Measurements from ENCODE around the gene KDM5C. TPM values are rescaled to one million over a fixed set of nuclear protein-coding genes. Genes with fewer than 3 reads are reported as not detected.

KDM5C gene
- total and polyA plus RNA-seq, 2 donors (not counting 1 experiment from before 2014, with no cell fraction given) = 30.5 to 83.6 TPM

DNA sequence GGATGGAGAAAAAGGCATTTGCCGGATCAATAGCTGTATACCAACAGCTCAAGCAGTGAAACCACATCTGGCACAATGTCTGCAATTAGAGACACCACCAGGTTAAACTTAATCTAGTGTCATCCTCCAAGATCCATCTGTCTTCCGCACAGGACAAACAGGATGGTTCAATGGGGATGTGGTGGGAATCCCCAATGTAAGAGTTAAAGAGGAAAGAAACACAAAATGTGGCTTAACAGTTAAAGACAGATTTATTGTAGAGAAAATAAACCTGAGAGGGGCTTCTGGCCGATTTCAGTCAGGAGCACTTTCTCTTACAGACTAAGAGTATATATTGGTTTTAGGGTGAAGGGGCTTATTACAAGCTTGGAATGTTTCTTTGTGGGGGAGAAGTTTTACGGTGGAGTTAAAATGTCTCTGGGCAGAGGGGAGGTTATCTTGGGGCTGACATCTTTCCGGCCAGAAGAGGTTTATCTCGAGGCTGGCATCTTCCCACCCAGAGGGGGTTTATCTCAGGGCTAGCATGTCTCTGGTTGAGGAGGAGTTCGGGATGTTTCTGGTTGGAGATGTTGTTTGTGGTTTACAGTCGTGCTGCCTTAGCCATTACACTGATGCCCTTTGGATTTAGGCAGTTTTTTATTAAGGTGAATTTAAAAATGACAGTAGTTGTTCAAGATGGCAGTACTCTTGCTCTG, 69.3 kb downstream of the KDM5C start:
- DNase-seq (ENCODE audit: low read depth in 2 of 2) = no peak
- H3K9me3 ChIP-seq (ENCODE audit: control insufficient read depth, insufficient read depth, low read depth, low read length) = no peaks in the 10 kb centered on the region
- H3K4me1 ChIP-seq (ENCODE audit: control insufficient read depth, extremely low read depth, insufficient read depth, low read length) = no peaks in the 10 kb centered on the region
- H3K27ac ChIP-seq (ENCODE audit: insufficient read depth, low read length) = no peak overlapping the region
- no peak overlapping the region for H3K4me2 ChIP-seq (ENCODE audit: extremely low read depth, insufficient read depth, low read length)
- H2AFZ ChIP-seq (ENCODE audit: low read length) = no peak overlapping the region
- H3K4me3 ChIP-seq (replicated peaks in 1 of 4; ENCODE audit: control extremely low read depth in 1 of 4, insufficient read depth in 1 of 4, low read depth in 3 of 4, low read length in 4 of 4) = no peak overlapping the region
- no peaks in the 10 kb centered on the region for H3K27me3 ChIP-seq (ENCODE audit: control insufficient read depth, insufficient read depth, low read length)
- no peaks in the 10 kb centered on the region for H3K79me2 ChIP-seq (ENCODE audit: control insufficient read depth, insufficient read depth, low read length)
- H3K9ac ChIP-seq (ENCODE audit: insufficient read depth, low read length) = no peak overlapping the region
- no peaks in the 10 kb centered on the region for H4K20me1 ChIP-seq (ENCODE audit: control insufficient read depth, extremely low read depth, insufficient read depth, low read length)
- TF ChIP-seq, protein P1, sequence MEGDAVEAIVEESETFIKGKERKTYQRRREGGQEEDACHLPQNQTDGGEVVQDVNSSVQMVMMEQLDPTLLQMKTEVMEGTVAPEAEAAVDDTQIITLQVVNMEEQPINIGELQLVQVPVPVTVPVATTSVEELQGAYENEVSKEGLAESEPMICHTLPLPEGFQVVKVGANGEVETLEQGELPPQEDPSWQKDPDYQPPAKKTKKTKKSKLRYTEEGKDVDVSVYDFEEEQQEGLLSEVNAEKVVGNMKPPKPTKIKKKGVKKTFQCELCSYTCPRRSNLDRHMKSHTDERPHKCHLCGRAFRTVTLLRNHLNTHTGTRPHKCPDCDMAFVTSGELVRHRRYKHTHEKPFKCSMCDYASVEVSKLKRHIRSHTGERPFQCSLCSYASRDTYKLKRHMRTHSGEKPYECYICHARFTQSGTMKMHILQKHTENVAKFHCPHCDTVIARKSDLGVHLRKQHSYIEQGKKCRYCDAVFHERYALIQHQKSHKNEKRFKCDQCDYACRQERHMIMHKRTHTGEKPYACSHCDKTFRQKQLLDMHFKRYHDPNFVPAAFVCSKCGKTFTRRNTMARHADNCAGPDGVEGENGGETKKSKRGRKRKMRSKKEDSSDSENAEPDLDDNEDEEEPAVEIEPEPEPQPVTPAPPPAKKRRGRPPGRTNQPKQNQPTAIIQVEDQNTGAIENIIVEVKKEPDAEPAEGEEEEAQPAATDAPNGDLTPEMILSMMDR (conservative IDR thresholded peaks at IDR 0.05 in 1 of 2, IDR thresholded peaks at IDR 0.05 in 1 of 2; ENCODE audit: low read depth in 1 of 2, low read length in 2 of 2) = no peak
- no peak for TF ChIP-seq EZH2 (IDR thresholded peaks at IDR 0.05; ENCODE audit: low read length, missing control alignments)
- no peaks in the 10 kb centered on the region for H3K36me3 ChIP-seq (ENCODE audit: control insufficient read depth, insufficient read depth, low read length)

DNA sequence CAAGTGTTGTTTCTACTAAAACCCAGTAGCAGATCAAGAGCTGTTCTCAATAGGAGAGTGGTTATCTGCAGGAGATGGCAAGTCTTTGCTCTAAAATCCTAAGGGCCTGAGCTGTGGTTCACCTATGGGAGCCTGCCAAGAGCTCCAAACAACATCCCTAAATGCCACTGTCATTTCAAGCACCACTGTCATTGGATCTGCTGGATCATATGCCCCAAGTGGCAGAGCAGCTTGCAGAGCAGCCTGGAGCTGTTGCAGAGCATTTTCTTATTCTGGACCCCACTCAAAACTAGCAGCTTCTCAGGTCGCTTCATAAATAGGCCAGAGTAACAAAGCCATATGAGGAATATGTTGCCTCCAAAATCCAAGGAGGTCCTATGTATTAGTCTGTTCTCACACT, 71.4 kb downstream of the KDM5C start:
- no peak for TF ChIP-seq EZH2 (IDR thresholded peaks at IDR 0.05; ENCODE audit: low read length, missing control alignments)
- Histone ChIP-seq H3K36me3 (ENCODE audit: control insufficient read depth, insufficient read depth, low read length) (no peaks in the 10 kb centered on the region), H3K27ac (ENCODE audit: insufficient read depth, low read length) (no peak overlapping the region), H4K20me1 (ENCODE audit: control insufficient read depth, extremely low read depth, insufficient read depth, low read length) (no peaks in the 10 kb centered on the region), H3K9me3 (ENCODE audit: control insufficient read depth, insufficient read depth, low read depth, low read length) (no peaks in the 10 kb centered on the region), H3K27me3 (ENCODE audit: control insufficient read depth, insufficient read depth, low read length) (no peaks in the 10 kb centered on the region), H3K4me3 (replicated peaks in 1 of 4; ENCODE audit: control extremely low read depth in 1 of 4, insufficient read depth in 1 of 4, low read depth in 3 of 4, low read length in 4 of 4) (no peak overlapping the region), H3K4me1 (ENCODE audit: control insufficient read depth, extremely low read depth, insufficient read depth, low read length) (no peaks in the 10 kb centered on the region), H3K79me2 (ENCODE audit: control insufficient read depth, insufficient read depth, low read length) (no peaks in the 10 kb centered on the region), H2AFZ (ENCODE audit: low read length) (no peak overlapping the region), H3K4me2 (ENCODE audit: extremely low read depth, insufficient read depth, low read length) (no peak overlapping the region), H3K9ac (ENCODE audit: insufficient read depth, low read length) (no peak overlapping the region)
- DNase-seq (ENCODE audit: low read depth in 2 of 2) = no peak

Other genes starting within 250 kb of the KDM5C start
- gene GPR173, start 176.4 kb downstream of the KDM5C start, total RNA-seq = 2.3 and 5.6 TPM in 2 replicates
- gene GPR173, start 176.4 kb downstream of the KDM5C start, polyA plus RNA-seq = 3.9 and 4.0 TPM in 2 replicates
- 9.2 and 10.2 TPM in 2 replicates for gene TSPYL2, start 142.8 kb downstream of the KDM5C start, total RNA-seq
- 14.6 and 21.0 TPM in 2 replicates for gene TSPYL2, start 142.8 kb downstream of the KDM5C start, polyA plus RNA-seq
- gene KANTR, start 131.1 kb downstream of the KDM5C start, total RNA-seq = 3.9 and 7.1 TPM in 2 replicates
- 1.9 and 2.4 TPM in 2 replicates for gene KANTR, start 131.1 kb downstream of the KDM5C start, polyA plus RNA-seq
- gene IQSEC2, start 56.4 kb upstream of the KDM5C start, total RNA-seq = 3.6 and 9.9 TPM in 2 replicates
- gene IQSEC2, start 56.4 kb upstream of the KDM5C start, polyA plus RNA-seq = 5.9 and 7.4 TPM in 2 replicates
- 7.7 and 9.6 TPM in 2 replicates for gene SMC1A, start 197.4 kb upstream of the KDM5C start, total RNA-seq
- 23.5 and 53.3 TPM in 2 replicates for gene SMC1A, start 197.4 kb upstream of the KDM5C start, polyA plus RNA-seq
- 0.77 and 1.3 TPM in 2 replicates for gene RIBC1, start 197.7 kb upstream of the KDM5C start, total RNA-seq
- 0.15 TPM in 2 replicates for gene RIBC1, start 197.7 kb upstream of the KDM5C start, polyA plus RNA-seq
- 41.6 and 46.0 TPM in 2 replicates for gene HSD17B10, start 209.2 kb upstream of the KDM5C start, total RNA-seq
- gene HSD17B10, start 209.2 kb upstream of the KDM5C start, polyA plus RNA-seq = 62.3 and 103 TPM in 2 replicates

Measured in fibroblast of lung (primary cell).